ENCODE measurements around the gene NFU1. TPM values are rescaled to one million over a fixed set of nuclear protein-coding genes. Genes with fewer than 3 reads are reported as not detected.
"Not testable (repeated sequence)": the region's sequence is repeated elsewhere in the genome, so short reads cannot be mapped to it uniquely, and the experiment has no call there.

The NFU1 gene
- total RNA-seq, 1 experiment from 2014 or later = 41.8 TPM

DNA sequence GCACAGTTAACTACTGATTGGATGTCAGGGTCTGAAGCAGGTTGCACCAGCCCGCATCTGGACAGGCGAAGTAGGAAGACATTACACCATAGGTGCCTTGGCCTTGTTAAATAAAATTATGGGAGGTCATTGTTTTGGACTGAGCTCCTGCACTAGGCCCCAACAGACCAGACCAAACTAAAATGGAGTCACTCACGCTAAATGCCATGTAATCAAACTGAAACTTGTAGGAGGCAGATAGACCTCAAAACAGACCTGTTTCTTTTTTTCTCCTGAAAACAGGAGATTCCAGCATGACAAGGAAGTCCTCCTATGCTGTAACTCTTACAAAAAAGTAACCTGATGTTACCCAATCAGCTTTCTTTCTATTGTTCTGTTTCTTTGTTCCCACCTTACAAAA lies 15.5 kb upstream of the NFU1 start:
- DNase-seq (ENCODE audit: low read depth) = no peak

DNA sequence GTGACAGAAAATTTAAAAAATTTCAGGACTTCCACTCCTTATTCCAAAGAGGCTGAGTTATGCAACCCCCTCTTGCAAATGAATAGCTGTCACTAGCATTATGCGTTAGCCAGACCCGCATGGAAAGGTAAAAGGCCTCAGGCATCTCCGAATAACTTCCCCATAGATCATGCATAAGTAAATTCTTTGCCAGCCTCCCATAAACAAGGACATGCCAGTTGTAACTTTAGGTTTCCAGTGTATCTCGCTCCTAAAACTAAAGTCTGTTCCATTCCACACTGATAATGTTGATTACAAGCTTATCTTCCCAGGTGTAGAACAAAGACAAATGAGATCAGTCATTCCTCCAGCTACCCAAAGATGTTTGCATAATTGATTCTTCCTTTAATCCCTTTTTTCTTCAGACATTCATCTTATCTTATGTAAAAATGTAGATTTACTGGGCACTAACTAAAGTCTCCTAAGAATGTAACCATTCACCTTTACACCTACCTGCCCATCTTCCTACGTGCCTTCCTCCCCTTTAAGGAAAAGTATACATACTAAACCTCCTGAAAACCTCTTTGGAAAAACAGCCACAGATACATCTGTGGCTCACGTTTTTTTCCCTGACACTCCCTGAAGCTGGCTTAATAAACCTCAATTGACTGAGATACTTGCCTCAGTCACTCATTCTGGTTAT lies 13.6 kb upstream of the NFU1 start:
- no peak for DNase-seq (ENCODE audit: low read depth)

DNA sequence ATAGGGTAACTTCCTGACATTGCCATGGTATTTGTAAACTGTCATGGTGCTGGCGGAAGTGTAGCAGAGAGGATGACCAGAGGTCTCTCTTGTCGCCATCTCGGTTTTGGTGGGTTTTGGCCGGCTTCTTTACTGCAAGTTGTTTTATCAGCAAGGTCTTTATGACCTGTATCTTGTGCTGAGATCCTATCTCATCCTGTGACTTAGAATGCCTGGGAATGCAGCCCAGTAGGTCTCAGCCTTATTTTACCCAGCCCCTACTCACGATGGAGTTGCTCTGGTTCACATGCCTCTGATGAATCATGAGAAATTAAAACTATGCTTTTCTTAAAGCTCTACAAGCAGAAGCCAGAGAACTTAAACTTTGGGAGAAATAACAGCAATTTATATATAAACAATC lies 12.7 kb upstream of the NFU1 start:
- DNase-seq (ENCODE audit: low read depth) = no peak

DNA sequence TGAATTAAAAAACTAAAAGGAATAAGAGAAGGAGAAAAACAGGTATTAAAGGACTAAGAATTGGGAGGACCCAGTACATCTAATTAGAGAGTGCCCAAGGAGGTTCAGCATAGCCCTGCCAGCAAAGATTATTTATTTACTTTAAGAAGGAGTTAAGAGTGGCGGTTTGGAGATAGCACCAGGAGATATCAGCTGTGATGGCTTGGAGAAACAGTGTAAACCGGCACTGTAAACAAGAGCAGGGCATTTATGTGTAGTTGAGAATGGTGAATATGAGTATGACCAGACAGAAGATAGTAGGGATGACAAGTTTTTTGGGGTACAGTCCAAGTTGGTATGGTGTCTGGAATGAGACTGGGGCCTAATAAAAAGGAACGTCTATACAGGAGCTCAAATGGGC lies 6.4 kb upstream of the NFU1 start:
- DNase-seq (ENCODE audit: low read depth) = not testable (repeated sequence)

DNA sequence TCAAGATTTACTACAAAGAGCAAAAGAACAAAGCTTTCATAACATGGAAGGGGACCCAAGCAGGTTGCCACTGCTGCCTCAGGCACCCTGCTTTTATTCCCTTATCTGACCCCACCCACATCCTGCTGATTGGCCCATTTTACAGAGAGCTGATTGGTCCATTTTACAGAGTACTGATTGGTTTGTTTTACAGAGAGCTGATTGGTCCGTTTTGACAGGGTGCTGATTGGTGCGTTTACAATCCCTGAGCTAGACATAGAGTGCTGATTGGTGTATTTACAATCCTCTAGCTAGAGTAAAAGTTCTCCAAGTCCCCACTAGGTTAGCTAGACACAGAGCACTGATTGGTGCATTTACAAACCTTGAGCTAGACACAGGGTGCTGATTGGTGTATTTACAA lies 2.3 kb upstream of the NFU1 start:
- DNase-seq (ENCODE audit: low read depth) = peak; percentile 30

DNA sequence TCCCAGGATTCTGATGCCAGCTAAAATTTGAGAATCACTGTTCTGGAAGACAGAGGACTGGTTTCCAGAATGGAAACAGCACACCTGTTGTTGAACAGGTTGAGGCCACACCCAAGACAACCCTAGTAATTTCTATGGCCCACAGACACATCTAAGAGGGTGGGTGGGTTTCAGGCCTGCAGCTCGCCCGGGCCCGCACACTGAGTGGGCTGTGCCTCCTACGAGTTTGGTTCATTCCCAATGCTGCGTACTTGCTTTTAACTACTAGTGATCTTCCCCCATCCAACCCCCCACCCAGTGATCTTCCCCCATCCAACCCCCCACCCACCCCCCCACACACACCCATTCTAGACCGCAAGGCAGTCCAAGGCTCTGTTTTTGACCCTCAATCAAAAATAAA lies 1.3 kb upstream of the NFU1 start:
- no peak for DNase-seq (ENCODE audit: low read depth)

DNA sequence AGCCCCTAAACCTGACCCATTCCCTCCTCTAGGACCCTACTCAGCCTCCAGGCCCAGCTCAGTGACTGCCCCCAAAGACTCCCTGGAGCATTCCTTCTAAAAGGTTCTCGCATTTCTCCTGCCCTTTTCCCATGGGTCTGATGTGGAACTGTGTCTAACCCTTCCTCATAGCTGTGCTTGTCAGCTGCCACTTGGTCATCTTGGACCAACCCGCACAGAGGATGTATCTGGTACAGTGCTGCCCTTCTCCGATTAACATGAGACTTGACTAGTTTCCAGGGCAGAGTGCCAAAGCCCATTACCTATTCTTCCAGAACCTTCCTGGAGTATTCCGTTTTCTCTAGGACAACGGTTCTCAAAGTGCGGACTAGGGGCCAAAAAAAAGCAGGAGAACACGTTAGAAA lies 518 bp upstream of the NFU1 start:
- no peak for DNase-seq (ENCODE audit: low read depth)

DNA sequence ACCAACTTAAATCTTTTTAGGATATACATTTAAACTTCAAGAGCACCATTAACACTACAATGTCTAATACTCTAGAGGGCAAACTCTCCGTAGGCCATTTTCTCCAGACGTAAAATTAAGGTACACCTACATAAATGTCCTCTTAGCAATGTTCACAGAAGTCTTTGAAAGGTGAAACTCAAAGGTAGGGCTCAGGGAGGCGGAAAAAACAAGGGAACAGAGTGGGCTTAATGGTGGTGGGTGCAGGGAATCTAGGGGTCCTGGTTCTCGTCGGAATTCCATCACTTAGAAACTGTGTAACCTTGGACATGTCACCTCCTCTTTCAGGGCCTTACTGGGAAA lies 668 bp downstream of the NFU1 start:
- DNase-seq (ENCODE audit: low read depth) = no peak

DNA sequence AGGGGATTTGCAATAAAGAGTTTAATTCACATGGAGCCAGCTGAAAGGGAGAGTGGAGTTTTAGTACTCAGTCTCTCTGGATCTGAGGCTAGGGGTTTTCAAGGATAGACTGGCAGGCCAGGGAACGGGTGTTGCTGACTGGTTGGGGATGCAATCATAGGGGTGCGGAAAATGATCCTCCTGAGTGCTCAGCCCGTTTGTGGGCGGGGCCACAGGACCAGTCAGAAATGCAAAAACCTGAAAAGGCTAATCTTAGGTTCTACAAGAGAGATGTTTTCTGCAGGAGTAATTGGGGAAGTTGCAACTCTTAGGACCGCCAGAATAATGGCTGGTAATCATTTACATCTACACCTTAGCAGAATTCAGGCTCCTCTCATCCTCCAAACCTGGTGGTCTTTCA lies 2.5 kb downstream of the NFU1 start:
- DNase-seq (ENCODE audit: low read depth) = no peak

DNA sequence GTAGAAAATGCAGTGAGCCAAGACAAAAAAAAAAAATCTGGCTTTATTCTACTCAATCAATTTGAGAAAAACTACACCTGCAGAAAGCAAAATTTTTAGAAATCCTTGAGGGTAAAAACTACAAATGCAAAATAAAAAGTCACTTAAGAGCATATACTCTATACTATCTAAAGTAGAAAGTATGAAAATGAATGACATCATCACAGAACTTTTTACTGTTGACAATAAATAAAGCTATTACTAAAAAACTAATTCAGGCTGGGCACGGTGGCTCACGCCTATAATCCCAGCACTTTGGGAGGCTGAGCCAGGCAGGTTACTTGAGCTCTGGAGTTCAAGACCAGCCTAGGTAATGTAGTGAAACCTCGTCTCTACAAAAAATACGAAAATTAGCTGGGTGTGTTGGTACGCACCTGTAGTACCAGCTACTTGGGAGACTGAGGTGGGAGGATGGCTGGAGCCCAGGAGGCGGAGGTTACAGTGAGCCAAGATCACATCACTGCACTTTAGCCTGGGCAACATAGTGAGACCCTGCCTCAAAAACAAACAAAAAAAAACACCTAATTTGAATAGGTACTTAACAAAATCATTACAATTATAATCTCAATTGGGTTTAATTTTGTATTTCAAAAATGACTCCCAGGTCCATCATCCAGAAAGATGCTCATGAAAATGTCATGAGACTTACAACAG lies 7.6 kb downstream of the NFU1 start:
- no peak for DNase-seq (ENCODE audit: low read depth)

DNA sequence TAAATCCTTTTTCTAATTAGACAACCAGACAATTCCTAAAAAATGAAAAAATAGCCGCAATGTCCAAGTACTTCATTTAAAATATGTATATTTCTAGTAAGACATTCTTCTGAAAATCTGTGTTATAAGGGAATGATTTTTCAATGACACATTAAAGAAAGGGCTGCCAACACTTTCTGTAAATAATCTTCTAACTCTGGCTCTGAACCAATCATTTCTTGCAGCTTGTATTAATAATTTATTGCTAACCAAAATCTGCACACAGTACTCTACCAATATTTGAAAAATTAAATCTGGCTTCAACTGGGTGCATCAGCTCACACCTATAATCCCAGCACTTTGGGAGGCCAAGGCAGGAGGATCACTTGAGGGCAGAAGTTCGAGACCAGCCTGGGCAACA lies 8.3 kb downstream of the NFU1 start:
- DNase-seq (ENCODE audit: low read depth) = no peak

DNA sequence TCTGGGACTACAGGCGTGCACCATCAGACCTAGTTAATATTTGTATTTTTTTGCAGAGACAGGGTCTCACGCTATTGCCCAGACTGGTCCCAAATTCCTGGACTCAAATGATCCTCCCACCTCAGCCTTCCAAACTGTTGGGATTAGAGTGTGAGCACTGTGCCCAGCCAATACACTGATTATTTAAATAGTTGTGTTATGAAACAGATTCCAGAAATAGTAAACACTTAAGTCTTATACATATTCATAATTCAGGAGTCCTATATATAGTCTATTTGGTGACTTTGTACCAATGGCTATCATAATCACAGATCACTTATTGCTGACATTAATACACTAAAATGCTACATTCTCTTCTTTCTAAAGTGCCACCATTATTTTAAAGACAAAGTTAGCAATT lies 12.8 kb downstream of the NFU1 start:
- DNase-seq (ENCODE audit: low read depth) = no peak

DNA sequence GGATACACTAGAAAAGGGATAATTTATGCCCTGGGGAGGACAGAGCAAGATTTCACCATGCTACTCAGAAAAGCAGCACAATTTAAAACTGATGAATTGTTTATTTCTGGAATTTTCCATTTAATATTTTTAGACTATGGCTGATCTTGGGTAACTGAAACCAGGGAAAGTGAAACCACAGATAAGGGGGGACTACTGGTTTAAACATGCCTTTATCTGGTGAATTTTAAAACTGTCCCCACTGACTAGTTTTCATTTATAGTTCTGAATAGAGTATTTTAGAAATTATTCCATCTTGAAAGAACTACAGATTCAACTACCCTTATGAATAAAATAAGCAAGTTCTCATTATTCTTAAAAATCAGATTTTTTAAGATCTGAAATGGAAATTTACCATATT lies 15.0 kb downstream of the NFU1 start:
- DNase-seq (ENCODE audit: low read depth) = no peak

DNA sequence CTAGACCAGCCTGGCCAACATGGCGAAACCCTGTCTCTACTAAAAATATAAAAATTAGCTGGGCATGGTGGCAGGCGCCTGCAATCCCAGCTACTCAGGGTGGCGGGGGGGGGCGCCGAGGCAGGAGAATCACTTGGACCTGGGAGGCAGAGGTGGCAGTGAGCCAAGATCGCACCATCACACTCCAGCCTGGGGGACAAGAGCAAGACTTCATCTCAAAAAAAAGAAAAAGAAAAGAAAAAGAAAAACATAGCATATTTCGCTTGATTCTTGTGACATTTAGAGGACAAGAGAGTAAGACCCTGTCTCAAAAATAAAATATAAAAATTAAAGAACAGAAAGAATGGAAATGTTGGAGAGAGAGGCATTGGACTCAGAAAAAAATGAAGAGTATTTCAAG lies 18.1 kb downstream of the NFU1 start:
- not testable (repeated sequence) for DNase-seq (ENCODE audit: low read depth)

DNA sequence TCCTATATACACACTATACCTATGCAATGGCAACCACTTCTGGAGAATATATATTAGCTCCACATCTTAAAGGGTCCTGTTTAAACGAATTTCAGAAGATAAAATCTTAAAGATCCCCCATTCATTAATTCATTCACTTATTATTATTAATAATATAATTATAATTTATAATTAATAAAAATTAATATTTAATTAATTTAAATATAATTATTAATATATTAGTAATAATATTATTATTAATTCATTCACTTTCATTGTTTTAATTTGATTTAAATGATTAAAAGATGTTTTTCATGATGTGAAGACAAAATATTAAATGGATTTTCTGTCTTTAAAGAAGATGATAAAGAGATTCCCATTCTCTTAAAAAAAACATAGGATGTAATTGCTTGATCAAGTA lies 21.1 kb downstream of the NFU1 start:
- DNase-seq (ENCODE audit: low read depth) = no peak

DNA sequence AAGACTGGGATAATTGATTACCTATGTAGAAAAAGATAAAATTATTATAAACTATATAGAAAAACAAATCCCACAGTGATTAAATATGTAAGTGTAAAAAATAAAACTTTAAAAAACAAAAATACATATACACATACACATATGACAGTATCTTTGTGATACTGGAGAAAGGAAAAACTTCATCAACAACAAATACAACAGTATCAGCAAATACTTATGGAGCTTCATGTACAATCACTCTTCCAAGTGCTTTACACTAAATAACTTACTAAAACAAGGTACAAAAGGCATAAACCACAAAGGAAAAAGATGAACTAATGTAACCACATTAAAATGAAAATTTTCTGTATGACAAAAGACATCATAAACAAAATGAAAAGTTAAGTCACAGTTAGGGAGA lies 26.1 kb downstream of the NFU1 start:
- no peak for DNase-seq (ENCODE audit: low read depth)

DNA sequence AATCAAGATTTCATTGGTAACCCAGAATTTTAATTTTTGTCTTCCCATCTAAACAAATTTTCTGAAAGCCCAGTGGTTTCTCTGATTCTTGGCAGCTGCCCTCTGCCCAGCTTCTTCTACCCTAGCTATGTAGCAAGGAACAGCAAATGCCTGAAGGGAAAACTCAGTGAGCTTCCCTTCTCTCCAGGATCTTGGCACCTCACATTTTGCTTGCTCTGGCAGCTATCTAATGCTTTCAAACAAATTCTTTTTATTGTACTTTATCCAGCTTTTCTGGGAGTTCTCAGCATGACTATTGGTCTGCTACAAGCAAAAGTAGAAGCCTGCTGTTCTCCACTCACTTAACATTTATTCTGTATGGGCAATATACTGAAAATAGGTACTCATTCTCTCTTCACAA lies 31.9 kb downstream of the NFU1 start:
- DNase-seq (ENCODE audit: low read depth) = no peak

DNA sequence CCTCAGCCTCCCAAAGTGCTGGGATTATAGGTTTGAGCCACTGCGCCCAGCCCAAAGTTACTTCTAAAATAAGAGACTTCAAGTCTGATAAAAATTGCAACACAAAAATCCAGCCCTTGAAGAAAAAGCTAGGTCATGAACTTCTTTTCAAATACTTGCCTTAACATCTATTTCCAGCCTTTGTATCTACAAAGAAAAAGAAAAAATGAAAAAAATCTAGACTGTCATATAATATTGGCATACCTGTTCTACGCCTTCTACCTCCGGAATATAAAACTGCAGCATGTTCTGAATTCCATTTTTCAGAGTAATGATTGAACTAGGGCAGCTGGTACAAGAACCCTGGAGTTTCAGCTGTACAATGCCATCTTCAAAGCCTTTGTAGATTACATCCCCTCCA lies 37.1 kb downstream of the NFU1 start:
- no peak for DNase-seq (ENCODE audit: low read depth)

DNA sequence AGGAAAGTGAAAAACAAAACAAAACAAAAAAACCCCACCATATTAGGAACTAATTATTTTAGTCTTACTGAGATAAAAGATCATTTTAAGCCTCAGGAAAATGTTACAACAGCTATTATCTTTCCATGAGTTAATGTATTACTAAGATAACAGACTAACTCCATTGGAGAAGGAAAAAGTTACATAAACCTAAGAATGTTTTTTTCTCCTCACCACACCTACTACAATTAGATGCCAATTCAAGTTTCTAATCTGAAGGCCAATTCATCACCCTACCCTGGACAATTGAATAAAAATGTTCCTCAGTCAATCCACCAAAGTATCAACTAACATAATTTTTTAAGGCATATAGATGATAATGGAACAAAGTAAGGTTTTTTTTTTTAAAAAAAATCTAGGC lies 40.0 kb downstream of the NFU1 start:
- DNase-seq (ENCODE audit: low read depth) = no peak

DNA sequence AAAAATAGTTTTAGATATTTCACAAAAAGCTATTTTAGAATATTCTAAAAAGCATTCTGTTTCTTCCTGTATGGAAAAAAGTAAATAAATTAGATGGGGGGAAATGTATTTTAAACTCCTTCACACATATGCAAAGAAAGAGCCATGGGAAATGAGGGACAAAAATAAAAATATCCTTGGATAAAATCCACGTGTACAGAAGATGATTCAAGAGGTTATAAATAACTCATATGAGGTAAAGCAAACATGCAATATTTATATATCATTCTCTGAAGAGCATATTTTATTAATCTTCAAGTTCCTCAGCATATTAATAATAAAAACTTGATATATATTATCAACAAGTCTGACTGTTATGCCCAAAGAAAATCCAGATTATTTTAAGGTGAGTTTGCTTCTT lies 41.4 kb downstream of the NFU1 start:
- no peak for DNase-seq (ENCODE audit: low read depth)

DNA sequence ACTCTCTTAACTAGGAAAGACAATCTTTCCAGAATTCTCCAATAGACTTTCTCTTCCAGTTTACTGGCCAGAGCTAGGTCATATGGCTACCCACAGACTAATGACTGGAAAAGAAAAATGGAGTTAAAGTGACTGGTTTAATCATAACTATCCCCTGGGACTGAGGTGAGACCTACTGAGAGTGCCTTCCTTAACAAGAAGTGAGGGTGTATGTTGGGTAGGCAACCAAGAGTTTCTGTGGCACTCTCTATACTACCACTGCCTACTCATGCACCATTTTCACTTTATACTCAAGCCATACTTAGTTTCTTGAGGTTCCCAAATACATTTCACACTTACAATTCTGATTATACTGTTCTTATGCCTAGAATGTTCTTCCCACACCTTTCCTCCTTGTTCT lies 43.3 kb downstream of the NFU1 start:
- no peak for DNase-seq (ENCODE audit: low read depth)

DNA sequence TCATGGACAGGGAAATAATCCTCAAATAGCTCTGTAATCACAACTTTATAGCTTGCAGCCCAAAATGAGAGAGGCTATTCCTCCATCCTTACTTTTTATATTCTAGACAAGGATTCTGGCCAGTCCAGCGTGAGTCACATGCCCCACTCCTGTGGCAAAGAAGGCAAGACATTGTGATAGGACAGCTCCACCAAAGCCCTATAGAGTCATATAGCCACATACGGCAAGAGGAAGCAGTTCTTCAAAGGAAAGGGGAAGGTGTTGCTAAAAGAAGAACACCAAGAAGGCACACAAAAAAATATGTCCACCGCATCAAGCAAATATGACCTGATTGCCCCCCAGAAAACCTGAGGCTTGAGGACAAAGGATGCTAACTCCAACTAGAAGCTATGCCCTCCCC lies 46.8 kb downstream of the NFU1 start:
- no peak for DNase-seq (ENCODE audit: low read depth)

DNA sequence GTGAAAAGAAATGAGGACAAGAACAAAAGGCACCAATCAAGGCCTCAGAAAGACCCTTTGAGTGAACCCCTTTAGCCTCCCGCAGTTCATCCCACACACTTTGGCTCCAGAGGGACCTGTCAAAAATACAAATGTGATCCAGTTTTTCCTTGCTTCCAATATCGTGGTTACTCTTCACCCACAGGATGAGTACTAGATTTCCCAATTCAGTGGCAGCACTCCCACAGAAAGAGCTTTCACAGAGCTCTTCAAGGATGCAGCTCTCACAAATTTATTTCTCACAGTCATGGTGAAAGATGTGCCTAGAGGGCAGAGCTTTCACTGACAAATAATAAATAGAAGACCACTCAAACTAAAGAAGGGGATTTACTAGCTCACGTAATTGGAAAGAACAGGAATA lies 47.2 kb downstream of the NFU1 start:
- no peak for DNase-seq (ENCODE audit: low read depth)

DNA sequence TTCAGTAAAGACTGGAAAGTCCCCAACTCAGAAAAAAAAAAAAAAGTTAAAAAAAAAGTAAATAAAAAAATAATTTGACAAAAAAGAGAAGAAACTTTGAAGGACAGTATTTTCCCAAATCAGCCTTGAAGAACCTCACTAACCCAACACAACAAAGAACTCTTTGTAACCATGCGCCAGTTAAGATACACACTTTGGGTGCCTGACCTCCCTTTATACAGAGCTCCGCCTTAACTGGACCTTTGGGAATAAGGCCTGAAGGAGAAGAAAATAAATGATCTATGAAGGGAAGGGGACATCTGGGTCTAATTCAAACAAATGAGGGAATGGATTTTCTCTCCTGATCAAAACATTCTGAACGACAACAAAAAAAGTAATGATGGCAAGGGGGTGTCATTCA lies 48.0 kb downstream of the NFU1 start:
- DNase-seq (ENCODE audit: low read depth) = no peak
